Aorta (tissue), 5 donors: ENCODE data around the gene NCS1. TPM values are rescaled to one million over a fixed set of nuclear protein-coding genes. Genes with fewer than 3 reads are reported as not detected.

Experiments
- ATAC-seq: fragments of 200-7000 bp; cut with Tn5 transposase; one replicate; pipeline ENCODE4 v1.9.1; 2022; ENCODE audit warnings: moderate library complexity; ENCODE audit not compliant: low FRiP score
- DNase-seq, 2 donors: peaks; one replicate each; pipeline ENCODE4 v3.0.0-alpha.2; 2020
- H3K27ac ChIP-seq, 2 donors: one replicate each; pipeline ENCODE4 v1.5.1; 2013; ENCODE audit warnings: low read length in 2 of 2, mild to moderate bottlenecking in 2 of 2, moderate library complexity in 2 of 2, control low read depth in 1 of 2, inconsistent platforms in 1 of 2, low read depth in 1 of 2
- H3K27me3 ChIP-seq, 2 donors: one replicate each; pipeline ENCODE4 v1.6.1; 2013; ENCODE audit warnings: control low read depth in 1 of 2, low read length in 1 of 2, mild to moderate bottlenecking in 1 of 2, moderate library complexity in 1 of 2; ENCODE audit not compliant: insufficient read depth in 2 of 2, control insufficient read depth in 1 of 2
- H3K36me3 ChIP-seq, 2 donors: one replicate each; pipeline ENCODE4 v1.6.1; 2013; ENCODE audit warnings: control low read depth in 1 of 2, low read length in 1 of 2, mild to moderate bottlenecking in 1 of 2; ENCODE audit not compliant: insufficient read depth in 2 of 2, control insufficient read depth in 1 of 2
- H3K4me1 ChIP-seq, 2 donors: one replicate each; pipeline ENCODE4 v1.6.1; 2013; ENCODE audit warnings: low read length in 2 of 2, control low read depth in 1 of 2, mild to moderate bottlenecking in 1 of 2, moderate library complexity in 1 of 2; ENCODE audit not compliant: insufficient read depth in 2 of 2, control insufficient read depth in 1 of 2
- H3K4me3 ChIP-seq, 2 donors: one replicate each; pipeline ENCODE4 v1.5.1; 2013; ENCODE audit warnings: low read length in 2 of 2, control low read depth in 1 of 2, mild to moderate bottlenecking in 1 of 2
- H3K9me3 ChIP-seq: one replicate; pipeline ENCODE4 v1.6.1; 2013; ENCODE audit warnings: mild to moderate bottlenecking, low read length; ENCODE audit not compliant: control insufficient read depth
- WGBS, 2 donors: extraction: QIAGEN DNeasy Blood & Tissue Kit; methylation state at CpG; one replicate each; pipeline ENCODE4 v1.1.7; 2013; 5-methylcytosine and 5-hydroxymethylcytosine counted together
- intact Hi-C, 2 donors: fragments of 100-400 bp; cut with DNase I; formaldehyde crosslinking; loops; one replicate each; pipeline versions ENCODE4 v1.14.2 to v1.15.0; 2022
- long read RNA-seq, 2 donors: library from polyadenylated mRNA; unstranded; transcript quantifications; one replicate each; pipeline ENCODE4 v2.0.0, GENCODE V29; 2020 to 2021
- polyA plus RNA-seq, 2 donors: library from polyadenylated mRNA; stranded (reverse); fragments of 200-250 nt; gene quantifications; one replicate each; pipeline ENCODE4 v1.2.3, GENCODE V29; 2013
- total RNA-seq, 2 donors: library from RNA; stranded (reverse); fragmentation: NEBNext Ultra II Directional; extraction: Animal tissue kit (Norgen Biotek cat#: 25700); gene quantifications; one replicate each; pipeline ENCODE4 v1.2.1, GENCODE V29; 2021
- donor health status: healthy with polysubstance abuse.
- donor health status: Bipolar disorder and iron deficiency.
- donor health status: DM: no; HTN: no; CAD: no.
- donor health status: DM: no; HTN: no; CAD: no.
- donor health status: DM: yes; HTN: yes; CAD: no.

NCS1 gene
- total RNA-seq (100 to 1,000 TPM in 1 of 2 donors, 10 to 100 TPM in 1; 72.1 to 171 TPM), polyA plus RNA-seq (10 to 100 TPM; 21.3 to 22.8 TPM)
- long read RNA-seq, donor 1, full-length matches to known transcripts, result 15 of 140 reads
- long read RNA-seq, donor 1, partial matches to known transcripts, result 121 of 140 reads
- long read RNA-seq, donor 1, other reads (novel, unspliced or antisense), result 4 of 140 reads
- long read RNA-seq, donor 2, full-length matches to known transcripts, result 24 of 52 reads
- long read RNA-seq, donor 2, partial matches to known transcripts, result 2 of 52 reads
- long read RNA-seq, donor 2, other reads (novel, unspliced or antisense), result 26 of 52 reads

DNA sequence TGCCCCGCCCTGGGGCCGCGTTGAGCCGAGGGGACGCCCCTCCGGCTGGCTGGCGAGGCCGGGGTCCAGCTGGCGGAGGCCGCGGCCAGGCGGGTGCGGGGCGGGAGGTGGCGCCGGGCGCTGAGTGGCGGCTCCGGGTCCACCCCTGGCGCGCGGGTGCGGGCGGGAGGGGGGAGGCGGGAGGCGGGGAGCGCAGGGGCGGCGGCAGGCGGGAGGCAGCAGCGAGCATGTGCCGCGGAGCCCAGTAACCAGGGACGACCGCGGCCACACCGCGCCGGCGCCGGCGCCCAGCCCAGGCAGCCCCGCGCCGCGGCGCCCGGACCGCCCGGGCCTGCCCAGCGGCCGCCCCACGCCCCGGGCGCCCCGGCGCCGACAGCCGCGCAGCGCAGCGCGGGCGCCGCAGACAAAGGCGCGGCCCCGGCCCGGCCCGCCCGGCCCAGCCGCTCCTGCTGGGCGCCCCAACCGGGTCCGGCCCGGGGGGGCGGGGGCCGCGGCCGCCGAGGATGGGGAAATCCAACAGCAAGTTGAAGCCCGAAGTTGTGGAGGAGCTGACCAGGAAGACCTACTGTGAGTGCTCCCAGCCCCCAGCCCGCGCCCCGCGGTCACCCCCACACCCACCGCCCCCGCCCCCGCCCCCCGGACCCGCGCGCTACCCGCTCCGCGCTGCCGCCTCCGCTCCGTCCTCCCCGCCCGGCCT lies at the start of gene NCS1:
NCS1 (plus strand) TSS at position 244 of the 697 bp plus-strand sequence; CDS start at position 504, 260 bp downstream.
- 0% methylated on average over 41 to 101 of the region's 101 CpGs for WGBS, 2 donors
- peak; percentile 85 to 95 for DNase-seq
- intact Hi-C loops, result loop anchor here (5.0 kb wide), 3 partner anchors 35 to 65 kb away; no protein-coding TSS in a partner anchor
- Histone ChIP-seq H3K27ac (peak within 1 kb of the TSS; percentile 15 to 86), H3K27me3 (no peaks in the 10 kb centered on the region), H3K36me3 (no peaks in the 10 kb centered on the region), H3K9me3 (no peaks in the 10 kb centered on the region), H3K4me3 (peak within 1 kb of the TSS; percentile 75 to 85), H3K4me1 (peaks cover 0 to 5% of the 10 kb centered on the region in 2 donors)
- ATAC-seq, result peak; percentile 78

DNA sequence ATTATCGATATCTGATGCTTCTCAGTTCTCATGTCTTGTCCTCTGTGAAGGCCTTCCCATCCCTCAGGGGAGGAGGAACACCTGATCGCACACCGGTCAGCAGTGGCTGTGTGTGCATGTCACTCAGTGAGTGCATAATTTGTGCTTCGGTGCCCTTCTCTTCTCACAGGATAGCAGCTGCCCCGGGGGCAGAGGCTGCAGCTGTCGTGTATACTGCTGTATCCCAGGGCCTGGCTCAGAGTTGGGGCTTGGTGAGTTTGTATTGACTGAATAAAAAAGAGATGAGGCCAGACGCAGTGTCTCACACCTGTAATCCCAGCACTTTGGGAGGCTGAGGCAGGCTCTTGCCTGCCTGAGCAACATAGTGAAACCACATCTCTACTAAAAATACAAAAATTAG lies 49.7 kb upstream of the NCS1 start:
- intact Hi-C loops, result no loop called here
- Histone ChIP-seq H3K36me3 (peaks cover 0 to 8% of the 10 kb centered on the region in 2 donors), H3K27ac (no peak overlapping the region), H3K4me3 (no peak overlapping the region), H3K4me1 (no peaks in the 10 kb centered on the region), H3K27me3 (no peaks in the 10 kb centered on the region), H3K9me3 (no peaks in the 10 kb centered on the region)
- 86 to 87% methylated on average over 7 of the region's 7 CpGs for WGBS, 2 donors
- no peak for ATAC-seq
- DNase-seq, result no peak

DNA sequence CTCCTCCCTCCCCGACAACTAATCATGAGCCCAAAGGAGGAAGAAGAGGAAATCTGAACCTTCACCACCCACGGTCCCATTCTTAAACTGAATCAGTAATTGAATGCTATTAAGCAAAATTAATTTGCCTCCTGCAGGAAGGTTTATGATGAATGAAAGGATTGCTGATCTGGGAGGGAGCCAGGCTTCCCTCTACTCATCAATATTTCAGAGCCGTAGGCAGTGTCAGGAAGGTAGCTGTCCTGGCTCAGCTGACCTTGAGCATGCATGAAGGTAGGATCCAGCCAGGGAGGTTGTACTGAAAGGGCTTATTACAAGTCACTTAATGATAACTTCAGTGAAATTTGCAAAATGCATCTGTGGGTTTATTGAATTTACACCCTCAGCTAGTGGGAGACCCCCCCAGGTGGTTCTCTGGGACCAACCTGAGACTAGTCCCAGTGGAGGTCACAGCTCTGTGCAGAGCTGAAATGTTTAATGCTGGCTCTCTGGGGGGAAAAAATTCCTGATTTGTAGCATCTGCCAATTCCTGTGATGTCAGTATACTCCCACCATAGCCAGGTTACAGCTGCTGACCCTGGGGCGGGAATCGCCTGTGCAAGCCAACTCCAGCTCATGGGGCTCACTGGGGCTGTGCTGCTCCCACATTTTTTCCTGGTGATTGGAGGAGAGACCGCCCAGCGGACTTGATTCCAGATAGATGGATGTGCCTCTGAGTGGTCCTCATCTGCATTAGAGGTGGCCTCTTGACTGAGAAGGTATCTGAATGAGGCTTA lies 47.9 kb upstream of the NCS1 start:
- ATAC-seq (no peak), DNase-seq (no peak)
- intact Hi-C loops, result no loop called here
- Histone ChIP-seq H3K27ac (no peak overlapping the region), H3K9me3 (no peaks in the 10 kb centered on the region), H3K4me3 (no peak overlapping the region), H3K27me3 (no peaks in the 10 kb centered on the region), H3K36me3 (peaks cover 0 to 13% of the 10 kb centered on the region in 2 donors), H3K4me1 (no peaks in the 10 kb centered on the region)
- WGBS, 2 donors, result 84 to 90% methylated on average over 7 of the region's 7 CpGs

DNA sequence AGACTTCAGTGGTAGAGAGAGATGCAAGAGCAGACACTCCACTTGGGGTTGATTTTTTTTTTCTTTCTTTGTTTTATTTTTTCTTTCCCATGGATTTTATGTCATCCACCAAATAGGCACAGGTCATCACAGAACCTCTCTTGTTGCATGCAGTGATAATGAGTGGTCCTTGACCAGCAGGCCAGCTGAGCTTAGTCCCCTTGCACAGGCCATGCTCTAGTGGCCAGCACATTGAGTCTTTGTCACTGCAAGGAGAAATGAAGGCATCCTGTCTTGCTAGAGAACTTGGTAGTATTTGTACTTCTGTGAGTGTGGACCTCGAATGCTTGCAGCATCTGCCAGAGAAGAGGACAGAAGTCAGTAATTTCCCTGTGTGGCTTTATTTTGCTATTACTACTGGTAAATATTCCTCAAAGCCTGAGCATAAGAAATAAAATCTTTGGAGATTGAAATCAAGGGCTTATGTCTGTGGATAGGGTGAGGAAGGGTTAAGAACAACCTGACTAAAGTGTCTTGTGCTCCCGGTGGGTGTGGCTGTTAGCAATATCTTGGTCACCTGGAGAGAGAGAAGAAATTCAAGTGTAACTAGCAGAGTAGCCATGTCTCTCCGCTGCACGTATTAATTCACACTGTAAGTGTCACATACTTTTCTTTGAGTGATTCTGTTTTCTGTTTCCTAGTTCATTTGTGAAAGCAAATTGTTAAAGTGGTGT lies 45.3 kb upstream of the NCS1 start:
- H3K27me3 ChIP-seq, result no peaks in the 10 kb centered on the region
- peaks cover 0 to 12% of the 10 kb centered on the region in 2 donors for H3K36me3 ChIP-seq
- no peaks in the 10 kb centered on the region for H3K9me3 ChIP-seq
- no peaks in the 10 kb centered on the region for H3K4me1 ChIP-seq
- peak in 1 of 2 donors; percentile 1 for DNase-seq
- no peak overlapping the region for H3K4me3 ChIP-seq
- intact Hi-C loops, result no loop called here
- no peak overlapping the region for H3K27ac ChIP-seq
- no peak for ATAC-seq
- whole genome bisulfite sequencing, 2 donors, result 72 to 76% methylated on average over 4 of the region's 4 CpGs

DNA sequence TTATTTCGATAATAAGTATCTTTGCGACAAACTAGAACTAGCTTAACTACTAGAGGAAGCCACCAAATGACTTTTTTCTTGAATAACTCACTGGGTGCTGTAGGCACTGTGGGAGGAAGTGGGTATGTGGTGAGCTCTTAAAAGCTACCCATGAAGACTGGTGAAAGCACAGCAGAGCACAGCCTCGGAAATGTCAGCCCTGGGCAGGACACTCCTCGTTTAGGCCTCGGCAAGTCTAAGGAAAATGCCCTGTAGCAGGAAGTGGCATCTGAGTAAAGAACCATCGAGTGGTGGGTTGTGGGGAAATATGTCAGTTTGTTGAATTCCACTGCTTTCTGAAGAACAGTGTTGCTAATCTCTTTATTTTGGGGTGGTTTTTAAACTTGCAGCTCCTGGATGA lies 44.0 kb upstream of the NCS1 start:
- H3K36me3 ChIP-seq, result peaks cover 2 to 10% of the 10 kb centered on the region in 2 donors
- WGBS, 2 donors, result 81 to 82% methylated on average over 6 of the region's 6 CpGs
- H3K27ac ChIP-seq, result no peak overlapping the region
- no peaks in the 10 kb centered on the region for H3K4me1 ChIP-seq
- intact Hi-C loops, result no loop called here
- DNase-seq, result no peak
- H3K4me3 ChIP-seq, result no peak overlapping the region
- no peak for ATAC-seq
- H3K9me3 ChIP-seq, result no peaks in the 10 kb centered on the region
- no peaks in the 10 kb centered on the region for H3K27me3 ChIP-seq

DNA sequence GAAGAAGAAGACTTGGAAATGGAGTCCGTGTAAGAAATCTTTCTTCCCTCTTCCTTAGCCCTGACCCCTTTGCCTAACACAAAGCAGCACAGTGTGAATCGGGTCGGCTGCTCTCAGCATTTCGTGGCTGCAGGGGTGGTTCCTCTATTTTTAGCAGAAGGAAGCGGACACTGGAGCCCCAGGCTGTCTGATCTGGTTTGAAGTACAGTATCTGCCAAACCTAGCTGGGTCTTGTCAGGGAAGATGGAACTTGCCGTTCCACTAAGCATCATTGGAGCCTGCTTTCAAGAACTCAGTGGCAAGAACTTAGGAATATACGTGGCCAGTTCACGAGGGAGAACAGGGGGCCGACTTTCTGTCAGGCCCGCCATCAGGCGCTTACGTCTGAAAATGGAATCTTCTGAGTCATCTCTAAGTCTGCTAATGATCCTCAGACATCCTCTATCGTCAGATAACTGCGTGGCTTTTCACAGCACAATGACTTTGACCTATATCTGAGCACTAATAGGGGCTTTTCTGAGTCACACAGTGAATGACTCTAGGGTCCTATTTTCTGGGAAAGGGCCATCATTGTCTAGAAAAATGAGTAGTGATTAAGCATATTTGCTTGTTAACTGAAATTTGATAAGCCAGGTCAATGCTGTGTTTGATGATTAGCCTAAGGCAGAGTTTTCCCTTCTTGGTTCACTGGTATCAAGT lies 43.3 kb upstream of the NCS1 start:
- H3K27ac ChIP-seq, result no peak overlapping the region
- 77 to 80% methylated on average over 14 of the region's 14 CpGs for WGBS, 2 donors
- no peaks in the 10 kb centered on the region for H3K4me1 ChIP-seq
- H3K4me3 ChIP-seq, result no peak overlapping the region
- DNase-seq (peak in 1 of 2 donors; percentile 85), ATAC-seq (peak; percentile 35)
- peaks cover 3 to 10% of the 10 kb centered on the region in 2 donors for H3K36me3 ChIP-seq
- H3K27me3 ChIP-seq, result no peaks in the 10 kb centered on the region
- no peaks in the 10 kb centered on the region for H3K9me3 ChIP-seq
- intact Hi-C loops, result no loop called here

DNA sequence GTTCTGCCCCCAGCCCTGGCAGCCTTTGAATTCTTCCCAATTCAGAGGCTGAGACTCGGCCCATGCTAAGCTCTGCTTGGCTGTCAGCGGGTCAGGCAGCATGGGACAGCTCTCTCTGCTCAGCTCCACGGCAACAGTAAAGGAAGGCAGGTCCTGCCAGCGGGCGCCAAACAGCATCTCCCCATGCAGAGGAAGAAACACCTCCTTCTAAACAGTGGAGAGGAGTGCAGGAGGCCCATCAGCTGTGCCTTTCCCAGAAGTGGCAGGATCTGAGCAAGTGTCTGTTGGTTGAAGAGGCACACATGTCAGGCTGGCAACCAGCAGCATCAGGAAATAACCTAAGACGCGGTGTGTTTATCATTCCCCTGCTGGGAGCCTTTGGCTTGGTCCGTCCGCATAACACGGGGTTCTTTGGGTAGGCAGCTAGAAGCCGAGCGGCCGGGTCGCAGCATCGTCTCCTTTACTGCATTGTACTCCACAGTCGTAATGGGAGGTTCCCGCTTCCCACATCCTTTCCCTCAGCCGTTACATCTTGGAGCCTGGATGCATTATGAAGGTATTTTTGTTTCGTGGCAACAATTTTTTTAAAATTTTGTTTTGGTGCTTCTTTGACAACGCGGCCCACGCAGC lies 42.7 kb upstream of the NCS1 start:
- ATAC-seq, result no peak
- WGBS, 2 donors, result 88% methylated on average over 22 of the region's 22 CpGs
- H3K9me3 ChIP-seq, result no peaks in the 10 kb centered on the region
- H3K4me1 ChIP-seq, result no peaks in the 10 kb centered on the region
- intact Hi-C loops, result no loop called here
- no peaks in the 10 kb centered on the region for H3K27me3 ChIP-seq
- H3K36me3 ChIP-seq, result peaks cover 3 to 10% of the 10 kb centered on the region in 2 donors
- DNase-seq, result no peak
- H3K27ac ChIP-seq, result no peak overlapping the region
- H3K4me3 ChIP-seq, result no peak overlapping the region
